Fibroblast of peridontal ligament (primary cell): Measurements from ENCODE around the gene LRRC74B.
"Not testable (repeated sequence)": the region's sequence is repeated elsewhere in the genome, so short reads cannot be mapped to it uniquely, and the experiment has no call there.

Source experiments
- DNase-seq: peaks from one replicate; pipeline ENCODE4 v3.0.0-alpha.2; 2010; ENCODE audit errors: extremely low read depth

The LRRC74B gene

DNA sequence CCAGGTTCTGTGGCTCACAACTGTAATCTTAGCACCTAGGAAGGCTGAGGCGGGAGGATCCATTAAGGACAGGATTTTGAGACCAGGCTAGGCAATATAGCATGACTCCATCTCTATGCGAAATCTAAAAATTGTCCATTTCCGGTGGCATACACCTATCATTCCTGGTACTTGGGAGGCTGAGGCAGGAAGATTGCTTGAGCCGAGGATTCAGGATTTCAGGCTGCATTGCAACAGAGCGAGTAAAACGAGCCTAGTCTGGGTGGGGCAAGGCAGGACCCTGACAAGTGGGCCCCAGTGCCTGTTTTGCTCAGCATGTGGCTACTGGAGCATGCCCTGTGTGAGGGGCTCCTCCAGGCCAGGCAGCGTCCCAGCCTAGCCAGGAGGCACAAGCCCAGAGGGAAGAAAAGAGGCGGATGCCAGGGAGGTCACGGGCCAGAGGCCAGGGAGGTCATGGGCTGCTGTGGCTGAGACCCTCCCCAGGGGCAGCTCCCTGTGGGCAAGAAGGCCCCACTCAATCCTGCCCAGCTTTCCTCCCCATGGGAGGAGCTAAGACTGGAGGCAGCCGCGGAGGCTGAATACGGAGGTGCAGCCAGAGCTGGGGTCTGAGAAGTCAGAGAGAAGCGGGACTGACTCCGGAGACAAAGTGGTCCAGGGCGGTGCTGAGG lies 8.4 kb downstream of the LRRC74B start:
- no peak for DNase-seq

DNA sequence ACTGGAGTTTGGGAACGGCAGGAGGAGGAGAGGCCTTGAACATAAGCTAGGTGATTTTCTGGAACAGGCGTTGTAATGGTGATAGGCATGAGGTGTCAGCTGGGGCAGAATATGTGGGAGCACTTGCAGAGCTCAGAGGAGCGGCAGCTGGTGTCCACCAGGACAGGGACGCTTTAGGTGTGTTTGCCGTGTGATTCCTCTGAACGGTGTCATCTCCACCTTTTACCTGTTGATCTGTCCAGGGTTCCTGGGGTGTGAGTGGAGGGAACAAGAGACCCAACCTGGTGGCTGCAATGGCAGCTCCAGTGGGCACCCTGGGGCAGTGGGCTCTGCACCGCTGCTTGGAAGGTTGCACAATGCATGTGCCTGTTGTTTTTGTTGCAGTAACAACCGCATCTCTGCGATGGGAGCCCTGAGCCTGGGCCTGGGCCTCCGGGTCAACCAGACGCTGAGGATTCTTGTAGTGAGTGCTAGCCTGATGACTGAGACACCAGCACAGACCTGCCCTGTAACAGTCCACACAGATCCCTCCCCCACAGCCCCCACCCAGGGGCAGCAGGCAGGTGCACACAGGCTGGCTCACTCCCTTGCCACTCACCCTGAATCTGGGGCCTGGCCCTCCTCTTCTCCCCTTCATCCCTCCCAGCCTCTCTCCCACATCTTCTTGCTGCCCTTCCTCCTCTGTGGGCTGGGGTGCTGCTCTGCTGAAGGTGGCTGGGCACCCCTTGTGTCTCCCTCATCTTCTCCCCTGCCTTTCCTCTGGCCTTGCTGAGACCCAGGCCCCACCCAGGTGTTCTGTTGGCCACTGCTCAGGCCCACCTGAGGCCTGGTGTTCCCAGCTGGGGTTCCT lies 9.2 kb downstream of the LRRC74B start:
- DNase-seq: no peak

DNA sequence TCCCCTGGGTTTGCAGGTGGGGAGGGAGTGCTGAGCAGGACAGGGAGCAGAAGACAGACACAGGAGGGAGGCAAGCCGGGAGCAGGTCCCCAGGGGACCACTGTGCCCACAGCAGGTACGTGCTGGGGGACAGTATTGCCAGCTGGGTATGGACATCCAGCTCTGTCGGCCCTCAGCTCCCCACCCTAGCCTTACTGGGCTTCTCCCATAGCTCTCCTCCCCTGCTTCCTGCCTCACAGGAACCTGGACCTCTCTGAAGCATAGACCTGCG lies 9.8 kb downstream of the LRRC74B start:
- no peak for DNase-seq

DNA sequence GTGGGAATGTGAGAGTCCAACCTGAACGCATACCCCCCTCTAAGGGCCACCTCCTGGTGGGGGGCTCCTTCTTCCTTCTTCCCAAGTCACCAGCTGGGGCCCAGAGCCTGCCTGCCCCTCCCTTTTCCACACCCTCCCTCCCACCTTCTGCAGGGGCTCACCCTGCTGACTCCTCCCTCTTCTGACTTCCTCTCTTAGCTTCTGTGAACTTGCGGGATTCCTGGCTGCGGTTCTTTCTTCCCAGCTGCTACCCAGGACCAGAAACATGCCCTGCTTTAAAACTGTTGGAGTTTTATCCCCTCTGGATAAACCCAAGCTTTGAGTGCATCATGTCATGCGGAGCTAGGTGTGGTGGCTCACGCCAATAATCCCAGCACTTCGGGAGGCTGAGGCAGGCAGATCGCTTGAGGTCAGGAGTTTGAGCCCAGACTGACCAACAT lies 10.2 kb downstream of the LRRC74B start:
- no peak for DNase-seq

DNA sequence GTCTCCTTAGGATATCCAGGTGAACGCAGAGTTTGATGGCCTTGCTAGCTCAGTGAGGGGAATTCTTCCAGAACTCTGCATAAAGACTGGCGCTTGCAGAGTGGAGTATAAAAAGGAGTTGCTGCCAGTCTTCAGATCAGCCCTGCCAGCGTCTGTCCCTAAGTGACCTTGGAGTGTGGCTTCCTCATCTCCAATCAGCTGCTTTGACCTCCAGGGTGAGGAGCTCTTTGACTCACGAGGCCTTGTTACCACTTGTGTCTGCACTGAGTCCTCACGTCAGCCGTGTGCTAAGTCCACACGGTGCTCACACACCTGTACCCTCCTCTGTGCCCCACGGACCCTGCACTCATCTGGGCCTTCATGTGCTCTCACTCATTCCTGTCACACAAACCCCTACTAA lies 14.6 kb downstream of the LRRC74B start:
- DNase-seq: not testable (repeated sequence)

DNA sequence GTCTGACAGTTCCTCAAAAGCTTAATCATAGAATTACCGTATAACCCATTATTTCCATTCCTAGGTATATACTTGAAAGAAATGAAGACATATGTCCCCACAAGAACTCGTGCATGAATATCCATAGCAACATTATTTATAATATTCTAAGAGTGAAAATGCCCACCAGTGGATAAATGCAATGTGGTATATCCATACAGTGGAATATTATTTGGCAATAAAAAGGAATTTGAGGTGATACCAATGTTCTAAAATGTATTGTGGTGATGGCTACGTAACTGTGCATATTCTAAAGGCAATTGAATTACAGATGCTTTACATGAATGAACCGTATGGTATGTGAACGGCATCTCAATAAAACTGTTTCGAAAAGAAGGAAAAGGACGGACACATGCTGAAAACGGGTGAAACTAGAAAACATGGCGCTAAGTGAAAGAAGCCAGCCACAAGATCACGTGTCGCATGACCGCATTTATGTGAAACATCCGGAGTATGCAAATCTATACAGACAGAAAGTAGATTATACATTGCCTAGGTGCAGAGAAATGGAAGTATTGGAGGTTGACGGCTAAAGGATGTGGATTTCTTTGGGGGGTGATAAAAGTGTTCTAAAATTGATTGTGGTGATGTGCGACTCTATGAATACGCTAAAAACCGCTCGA lies 16.0 kb downstream of the LRRC74B start:
- not testable (repeated sequence) for DNase-seq

DNA sequence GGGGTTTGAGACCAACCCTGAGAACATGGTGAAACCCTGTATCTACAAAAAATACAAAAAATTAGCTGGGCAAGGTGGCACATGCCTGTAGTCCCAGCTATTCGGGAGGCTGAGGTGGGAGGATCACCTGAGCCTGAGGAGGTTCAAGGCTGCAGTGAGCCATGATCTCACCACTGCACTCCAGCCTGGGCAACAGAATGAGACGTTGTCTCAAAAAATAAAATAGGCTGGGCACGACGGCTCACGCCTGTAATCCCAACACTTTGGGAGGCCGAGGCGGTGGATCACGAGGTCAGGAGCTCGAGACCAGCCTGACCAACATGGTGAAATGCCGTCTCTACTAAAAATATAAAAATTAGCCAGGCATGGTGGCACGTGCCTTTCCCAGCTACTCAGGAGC lies 18.7 kb downstream of the LRRC74B start:
- not testable (repeated sequence) for DNase-seq

DNA sequence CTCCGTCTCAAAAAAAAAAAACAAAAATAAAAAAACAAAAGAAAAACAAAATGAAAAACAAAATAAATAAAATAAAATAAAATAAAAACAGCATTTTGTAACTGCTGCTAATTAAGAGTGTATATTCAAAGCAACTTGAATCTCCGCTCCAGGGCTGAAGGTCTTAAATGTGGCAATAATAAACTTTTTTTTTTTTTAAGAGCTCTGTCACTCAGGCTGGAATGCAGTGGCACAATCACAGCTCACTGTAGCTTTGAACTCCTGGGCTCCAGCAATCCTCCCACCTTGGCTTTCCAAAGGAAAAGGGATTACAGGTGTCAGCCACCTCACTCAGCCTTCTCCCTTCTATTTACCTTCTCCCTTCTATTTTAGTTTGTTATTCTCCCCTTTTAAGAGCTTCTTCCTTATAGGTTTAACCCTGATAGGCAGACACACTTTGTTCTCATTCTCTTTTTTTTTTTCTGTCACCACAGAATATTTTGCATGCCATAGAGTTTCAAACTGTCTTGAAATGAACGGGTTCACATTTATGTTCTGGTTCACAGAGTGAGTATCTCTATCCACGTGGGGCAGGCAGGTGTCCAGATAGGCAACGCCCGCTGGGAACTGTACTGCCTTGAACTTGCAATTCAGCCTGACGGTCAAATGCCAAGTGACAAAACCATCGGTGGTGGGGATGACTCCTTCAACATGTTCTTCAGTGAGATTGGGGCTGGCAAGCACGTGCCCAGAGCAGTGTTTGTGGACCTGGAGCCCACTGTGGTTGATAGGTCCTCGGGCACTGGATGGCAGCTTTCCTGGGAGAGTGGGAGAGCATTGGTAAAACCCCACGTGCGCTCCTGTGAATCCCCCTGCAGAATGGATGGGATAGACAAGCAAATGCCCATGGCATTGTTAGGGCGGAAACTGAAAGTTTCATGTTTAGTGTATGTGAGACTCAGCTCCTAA lies 19.4 kb downstream of the LRRC74B start:
- no peak for DNase-seq

DNA sequence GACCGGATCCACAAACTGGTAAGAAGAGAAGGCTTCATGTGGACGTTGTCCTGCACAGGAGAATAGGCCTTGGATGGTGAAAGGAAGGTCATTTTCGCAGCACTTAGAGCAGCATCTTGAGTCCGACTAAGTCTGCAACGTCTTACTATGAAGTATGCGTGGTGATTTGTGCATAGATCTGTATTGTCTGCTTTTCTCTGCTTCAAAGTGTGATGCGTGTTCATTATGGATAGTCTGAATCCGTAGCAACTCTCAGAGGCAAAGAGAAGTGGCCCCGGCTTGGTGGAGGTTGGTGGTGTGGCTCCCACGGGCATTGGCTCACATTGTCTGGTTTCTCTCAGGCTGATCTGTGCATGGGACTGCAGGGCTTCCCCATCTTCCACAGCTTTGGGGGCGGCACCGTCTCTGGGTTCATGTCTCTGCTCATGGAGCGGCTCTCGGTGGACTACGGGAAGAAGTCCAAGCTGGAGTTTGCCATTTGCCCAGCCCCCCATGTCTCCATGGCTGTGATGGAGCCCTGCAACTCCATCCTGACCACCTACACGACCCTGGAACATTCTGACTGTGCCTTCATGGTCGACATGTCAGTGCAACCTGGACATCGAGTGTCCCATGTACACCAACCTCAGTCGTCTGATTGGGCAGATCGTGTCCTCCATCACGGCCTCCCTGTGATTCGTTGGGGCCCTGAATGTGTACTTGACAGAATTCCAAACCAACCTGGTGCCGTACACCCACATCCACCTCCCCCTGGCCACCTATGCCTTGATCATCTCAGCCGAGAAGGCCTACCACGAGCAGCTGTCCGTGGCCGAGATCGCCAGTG lies 21.5 kb downstream of the LRRC74B start:
- DNase-seq: no peak

DNA sequence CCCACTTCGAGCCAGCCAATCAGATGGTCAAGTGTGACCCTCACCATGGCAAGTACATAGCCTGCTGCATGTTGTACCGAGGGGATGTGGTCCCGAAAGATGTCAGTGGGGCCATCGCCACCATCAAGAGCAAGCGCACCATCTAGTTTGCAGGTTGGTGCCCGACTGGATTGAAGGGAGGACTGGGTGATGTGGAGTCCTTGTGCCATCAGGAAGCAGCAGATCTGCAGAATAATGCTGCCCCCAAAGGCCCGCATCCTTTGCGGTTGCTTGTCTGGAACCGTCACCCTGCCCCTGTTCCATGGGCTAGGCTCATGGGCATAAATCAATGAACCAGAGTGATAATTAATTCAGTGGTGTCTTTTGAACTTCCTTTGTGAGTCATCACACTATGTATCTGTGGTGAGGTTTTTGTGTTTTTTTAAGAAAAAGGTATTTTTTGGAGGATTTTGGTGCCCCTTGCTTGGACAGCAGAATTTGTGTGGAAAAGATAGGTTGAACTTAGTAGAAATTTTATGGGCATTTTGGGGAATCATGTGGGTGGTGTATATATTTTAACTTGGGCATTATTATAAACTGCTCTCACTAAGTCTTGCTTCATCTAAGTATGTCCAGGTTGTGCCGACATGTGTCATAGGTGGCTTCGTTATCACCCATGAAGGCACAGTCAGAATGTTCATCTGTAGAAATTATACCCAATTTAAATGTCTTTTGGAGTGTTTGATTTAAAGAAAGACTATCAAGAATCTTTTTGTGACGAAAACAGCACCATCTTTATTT lies 22.3 kb downstream of the LRRC74B start:
- DNase-seq: no peak

DNA sequence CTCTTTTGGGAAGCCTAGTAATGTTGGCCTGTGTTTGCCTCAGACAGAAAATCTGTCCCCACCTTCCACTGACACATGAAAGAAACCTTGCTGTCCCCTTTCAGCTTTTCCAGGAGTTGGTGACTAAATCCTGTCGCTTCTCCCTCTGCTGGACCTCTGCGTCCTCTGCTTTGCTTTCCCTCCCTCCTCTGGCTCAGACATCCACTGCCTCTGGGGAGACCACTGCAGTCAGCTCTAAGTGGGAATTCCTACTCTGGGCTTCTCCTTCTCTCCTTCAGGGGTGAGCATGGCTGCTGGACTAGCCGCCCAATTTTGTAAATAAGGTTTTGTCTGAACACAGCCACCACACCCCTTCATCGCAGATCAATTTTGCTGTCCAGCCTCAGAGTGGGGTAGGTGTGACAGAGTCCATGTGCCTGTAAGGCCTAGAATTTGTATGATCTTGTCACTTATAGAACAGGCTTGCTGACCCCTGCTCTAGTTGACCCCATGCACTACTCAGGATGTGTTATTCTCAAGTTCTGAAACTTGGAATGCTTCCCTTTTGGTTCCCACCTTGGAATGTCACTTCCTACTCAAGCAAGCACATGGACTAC lies 23.0 kb downstream of the LRRC74B start:
- no peak for DNase-seq

DNA sequence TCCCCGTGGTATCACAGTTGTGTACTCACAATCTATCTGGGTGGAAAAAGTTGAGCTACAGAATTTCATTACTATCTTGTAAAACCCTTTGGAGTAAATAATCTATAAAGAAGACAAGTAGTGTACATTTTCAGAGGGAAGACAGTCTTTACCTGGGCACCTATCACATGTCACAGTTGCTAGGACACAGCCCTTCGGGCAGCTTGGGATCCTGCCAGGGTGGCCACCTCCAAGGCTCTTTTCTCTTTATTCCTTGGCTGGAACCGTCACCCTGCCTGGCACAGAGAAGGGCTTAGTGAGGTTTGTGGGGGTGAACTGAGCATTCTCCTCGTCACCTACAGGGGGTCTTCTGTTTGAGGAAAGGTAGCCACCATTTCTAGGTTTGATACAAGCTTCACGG lies 23.6 kb downstream of the LRRC74B start:
- no peak for DNase-seq

DNA sequence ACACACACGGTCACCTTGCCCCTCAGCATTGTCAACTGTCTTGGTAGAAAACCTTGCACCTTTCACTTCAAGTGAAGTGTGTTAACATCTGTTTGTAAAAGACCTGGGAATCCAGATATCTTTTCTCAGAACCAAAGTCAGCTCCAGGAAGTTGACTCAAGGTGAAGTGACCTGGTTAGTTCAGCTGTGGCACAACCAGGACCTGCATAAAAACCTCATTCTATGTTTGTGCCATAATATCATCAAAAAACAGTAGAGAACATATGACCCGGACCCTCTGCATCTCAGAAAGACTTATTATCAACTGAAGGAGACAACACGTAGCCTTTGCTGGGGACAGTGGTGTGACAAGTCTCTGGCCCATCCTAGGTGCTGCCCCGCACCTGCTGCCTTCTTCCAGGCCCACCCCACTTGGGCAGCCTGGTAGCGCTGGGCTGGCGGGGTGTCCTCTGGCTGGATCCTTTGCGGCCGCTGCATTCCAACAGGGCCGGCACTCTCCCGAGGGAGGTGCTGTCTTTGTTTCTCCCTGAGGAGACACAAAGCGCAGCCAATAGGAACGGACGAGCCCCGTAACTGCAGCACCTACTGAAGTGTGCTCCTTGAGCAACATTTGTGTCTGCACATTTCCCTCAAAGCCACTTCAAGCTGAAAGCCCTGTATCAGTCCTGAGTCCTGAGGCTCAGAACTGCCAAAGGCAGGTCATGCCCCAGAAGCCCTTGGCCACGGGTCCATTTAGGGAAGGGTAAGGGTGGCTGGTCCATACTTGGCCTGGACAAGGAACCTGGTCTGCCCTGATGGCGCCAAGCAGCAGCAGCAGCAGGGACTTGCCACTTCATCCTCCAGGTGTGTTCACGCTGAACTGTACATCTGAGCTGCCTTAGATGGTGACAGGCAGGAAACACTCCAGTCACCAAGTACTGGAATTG lies 25.2 kb downstream of the LRRC74B start:
- no peak for DNase-seq

DNA sequence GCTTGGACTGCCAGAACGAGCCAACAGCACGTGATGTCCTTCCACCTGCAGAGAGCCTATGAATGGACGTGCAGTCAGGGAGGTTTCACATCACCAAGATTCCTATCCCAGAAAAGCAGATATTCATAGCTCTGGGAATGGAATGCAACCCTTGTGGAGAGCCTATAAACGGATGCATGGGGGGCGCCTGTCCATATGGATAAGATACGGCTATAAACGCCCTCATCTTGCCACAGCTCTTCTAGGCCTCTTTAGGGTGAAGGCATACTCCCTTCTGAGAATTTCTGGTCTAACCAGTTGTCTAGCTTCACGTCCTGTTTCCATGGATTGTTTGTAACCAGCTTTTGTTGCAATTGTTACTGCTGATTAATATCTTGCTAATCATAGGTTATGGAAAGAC lies 26.1 kb downstream of the LRRC74B start:
- not testable (repeated sequence) for DNase-seq

DNA sequence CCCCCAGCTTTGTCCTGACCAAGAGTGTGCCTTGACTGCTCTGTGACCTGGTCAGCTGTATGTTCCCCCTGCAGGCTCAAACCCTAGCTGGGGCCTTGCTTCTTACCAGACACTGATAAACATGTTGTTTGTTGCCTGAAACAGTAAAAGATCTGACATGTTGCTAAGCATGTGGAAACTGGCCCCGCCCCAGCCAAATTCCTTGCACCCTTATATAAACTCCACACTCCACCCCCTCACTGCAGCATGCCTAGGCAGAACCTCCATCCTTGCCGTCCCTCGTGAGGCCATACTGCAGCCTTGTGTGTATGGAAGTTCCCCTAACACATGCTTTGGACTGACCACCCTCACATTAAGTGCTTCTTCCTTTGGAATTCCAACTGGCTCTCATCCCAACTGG lies 27.3 kb downstream of the LRRC74B start:
- no peak for DNase-seq

DNA sequence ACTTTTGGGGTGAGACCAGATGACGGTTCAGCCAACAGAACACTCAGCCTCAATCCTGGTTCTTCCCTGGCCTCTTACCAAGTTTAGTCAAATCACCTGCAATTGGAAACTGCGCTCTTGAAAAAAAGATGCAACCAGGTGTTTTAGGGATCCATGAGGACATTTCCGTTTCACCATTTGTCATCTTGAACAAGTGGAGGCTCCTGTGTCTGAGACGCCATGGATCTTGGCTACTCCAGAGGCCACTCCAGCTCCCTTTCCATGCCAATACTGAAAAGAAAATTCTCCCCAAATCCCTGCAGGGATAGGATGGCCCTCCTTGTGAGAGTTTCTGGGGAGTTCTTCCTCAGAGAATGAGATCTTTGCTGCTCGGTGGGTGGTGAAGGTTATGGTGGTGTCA lies 27.7 kb downstream of the LRRC74B start:
- no peak for DNase-seq

DNA sequence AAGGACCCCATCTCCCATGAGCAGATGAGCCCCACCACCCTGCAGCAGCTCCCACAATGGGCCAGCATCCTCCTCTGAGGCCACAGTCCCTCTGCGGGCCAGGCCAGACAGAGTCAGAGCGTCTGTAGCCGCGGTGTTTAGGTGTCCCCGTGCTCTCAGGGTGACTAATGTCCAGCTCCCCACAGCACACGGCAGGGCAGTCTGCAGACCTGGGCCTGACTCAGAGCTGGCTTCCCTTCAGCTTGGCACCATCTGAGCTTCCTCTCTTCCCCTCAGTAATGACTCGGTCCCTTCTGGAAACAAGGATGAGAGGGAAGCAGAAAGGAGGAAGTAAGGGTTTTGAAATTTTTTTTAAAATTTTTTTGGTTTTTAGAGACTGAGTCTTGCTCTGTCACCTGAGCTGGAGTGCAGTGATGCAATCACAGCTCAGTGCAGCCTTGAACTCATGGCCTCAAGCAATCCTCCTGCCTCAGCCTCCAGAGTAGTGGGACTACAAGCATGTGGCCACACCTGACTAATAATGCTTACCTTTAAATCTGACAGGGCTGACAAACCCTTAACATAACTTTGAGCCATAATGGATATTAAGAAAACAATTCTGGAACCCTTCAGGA lies 28.5 kb downstream of the LRRC74B start:
- DNase-seq: peak; percentile 52

DNA sequence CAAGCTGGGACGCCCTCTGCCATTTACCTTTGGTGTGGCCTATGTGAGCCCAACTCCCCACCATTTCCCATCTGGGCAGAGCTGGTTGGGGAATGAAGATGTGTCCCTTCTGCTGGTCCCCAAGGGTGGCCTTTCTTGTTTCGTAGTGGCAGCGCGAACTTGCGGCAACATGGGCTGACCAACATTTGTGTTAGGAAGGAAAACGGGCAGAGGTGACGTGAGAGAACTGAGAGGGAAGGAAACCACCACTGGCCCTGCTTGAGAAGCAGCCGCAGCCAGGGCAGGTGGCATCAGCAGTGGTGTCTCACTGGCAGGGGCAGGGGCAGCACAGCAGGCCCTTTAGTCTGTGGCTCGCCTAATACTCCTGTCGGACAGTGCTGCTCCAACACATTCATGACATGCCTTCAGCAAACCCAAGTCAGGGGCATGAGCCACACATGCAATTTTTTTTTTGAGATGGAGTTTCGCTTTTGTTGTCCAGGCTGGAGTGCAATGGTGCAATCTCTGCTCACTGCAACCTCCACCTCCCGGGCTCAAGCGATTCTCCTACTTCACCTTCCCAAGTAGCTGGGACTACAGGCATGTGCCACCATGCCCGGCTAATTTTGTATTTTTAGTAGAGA lies 29.9 kb downstream of the LRRC74B start:
- DNase-seq: no peak
